ENCODE data around the gene XYLT1.

Gene XYLT1

GRCh38 chr16:17358355-17358754 is 112.4 kb downstream of the XYLT1 start:
- FAIRE-seq, result no peak
- no peak for DNase-seq (ENCODE audit: insufficient read length, low spot score)
- TF ChIP-seq SPI1 (IDR thresholded peaks at IDR 0.05; ENCODE audit: low read depth, low read length) (no peak), POLR2A (IDR thresholded peaks at IDR 0.05; ENCODE audit: low read depth, low read length) (no peak), PAX5 (IDR thresholded peaks at IDR 0.05; ENCODE audit: insufficient read depth, low read length, severe bottlenecking) (no peak), TAF1 (IDR thresholded peaks at IDR 0.05; ENCODE audit: low read depth, low read length) (no peak), POU2F2 (IDR thresholded peaks at IDR 0.05; ENCODE audit: low read depth, low read length) (no peak), POLR2AphosphoS5 (IDR thresholded peaks at IDR 0.05; ENCODE audit: low read depth, low read length) (no peak)

- no peak for DNase-seq (ENCODE audit: insufficient read length, low spot score)
- no peak for FAIRE-seq
- no peak for TF ChIP-seq POLR2AphosphoS5 (IDR thresholded peaks at IDR 0.05; ENCODE audit: low read depth, low read length)
- TF ChIP-seq TAF1 (IDR thresholded peaks at IDR 0.05; ENCODE audit: low read depth, low read length), result no peak
- no peak for TF ChIP-seq PAX5 (IDR thresholded peaks at IDR 0.05; ENCODE audit: insufficient read depth, low read length, severe bottlenecking)
- TF ChIP-seq SPI1 (IDR thresholded peaks at IDR 0.05; ENCODE audit: low read depth, low read length), result no peak
- TF ChIP-seq POLR2A (IDR thresholded peaks at IDR 0.05; ENCODE audit: low read depth, low read length), result no peak
- TF ChIP-seq POU2F2 (IDR thresholded peaks at IDR 0.05; ENCODE audit: low read depth, low read length), result no peak
Observed at GRCh38 chr16:17357307-17358062, 113.3 kb downstream of the XYLT1 start.

DNA sequence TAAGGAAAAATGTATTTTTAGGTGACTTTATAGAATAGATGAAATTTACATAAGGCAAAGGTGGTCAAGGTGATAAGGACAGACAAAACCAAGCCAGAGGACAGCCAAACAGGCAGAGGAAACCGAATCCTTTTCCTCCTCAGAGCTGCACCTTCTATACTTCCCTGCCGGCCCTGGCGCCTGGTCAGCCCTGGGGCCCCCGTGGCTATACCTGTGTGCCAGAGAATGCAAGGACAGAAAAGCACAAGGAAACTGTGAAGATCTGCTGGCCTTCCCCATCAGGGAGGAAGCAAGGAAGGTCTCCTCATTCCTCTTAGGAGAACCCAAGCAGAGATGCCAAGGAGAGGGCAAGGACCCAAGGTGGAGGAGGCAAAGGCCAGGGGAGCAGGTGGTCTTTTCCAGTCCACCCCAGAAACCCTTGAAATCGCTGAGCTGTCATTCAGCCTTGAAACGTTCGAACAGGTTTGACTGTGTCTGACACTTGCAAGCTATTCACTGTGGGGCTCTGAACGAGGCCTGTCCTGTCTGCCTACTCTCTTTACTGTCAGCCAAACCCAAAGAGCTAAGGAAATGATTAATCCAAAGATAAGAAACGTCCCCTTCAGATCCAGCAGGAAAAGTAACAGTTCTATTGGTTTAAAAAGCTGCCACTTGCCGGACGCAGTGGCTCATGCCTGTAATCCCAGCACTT is 114.4 kb downstream of the XYLT1 start:
- no peak for TF ChIP-seq TAF1 (IDR thresholded peaks at IDR 0.05; ENCODE audit: low read depth, low read length)
- no peak for TF ChIP-seq POLR2AphosphoS5 (IDR thresholded peaks at IDR 0.05; ENCODE audit: low read depth, low read length)
- TF ChIP-seq SPI1 (IDR thresholded peaks at IDR 0.05; ENCODE audit: low read depth, low read length), result no peak
- no peak for TF ChIP-seq PAX5 (IDR thresholded peaks at IDR 0.05; ENCODE audit: insufficient read depth, low read length, severe bottlenecking)
- TF ChIP-seq POLR2A (IDR thresholded peaks at IDR 0.05; ENCODE audit: low read depth, low read length), result no peak
- TF ChIP-seq POU2F2 (IDR thresholded peaks at IDR 0.05; ENCODE audit: low read depth, low read length), result no peak
- DNase-seq (ENCODE audit: insufficient read length, low spot score), result no peak
- no peak for FAIRE-seq

- DNase-seq (ENCODE audit: insufficient read length, low spot score), result no peak
- TF ChIP-seq POLR2AphosphoS5 (IDR thresholded peaks at IDR 0.05; ENCODE audit: low read depth, low read length), result no peak
- no peak for TF ChIP-seq POLR2A (IDR thresholded peaks at IDR 0.05; ENCODE audit: low read depth, low read length)
- no peak for TF ChIP-seq TAF1 (IDR thresholded peaks at IDR 0.05; ENCODE audit: low read depth, low read length)
- no peak for TF ChIP-seq POU2F2 (IDR thresholded peaks at IDR 0.05; ENCODE audit: low read depth, low read length)
- no peak for TF ChIP-seq PAX5 (IDR thresholded peaks at IDR 0.05; ENCODE audit: insufficient read depth, low read length, severe bottlenecking)
- no peak for TF ChIP-seq SPI1 (IDR thresholded peaks at IDR 0.05; ENCODE audit: low read depth, low read length)
- no peak for FAIRE-seq
Observed at GRCh38 chr16:17354685-17355084, 116.1 kb downstream of the XYLT1 start.

DNA sequence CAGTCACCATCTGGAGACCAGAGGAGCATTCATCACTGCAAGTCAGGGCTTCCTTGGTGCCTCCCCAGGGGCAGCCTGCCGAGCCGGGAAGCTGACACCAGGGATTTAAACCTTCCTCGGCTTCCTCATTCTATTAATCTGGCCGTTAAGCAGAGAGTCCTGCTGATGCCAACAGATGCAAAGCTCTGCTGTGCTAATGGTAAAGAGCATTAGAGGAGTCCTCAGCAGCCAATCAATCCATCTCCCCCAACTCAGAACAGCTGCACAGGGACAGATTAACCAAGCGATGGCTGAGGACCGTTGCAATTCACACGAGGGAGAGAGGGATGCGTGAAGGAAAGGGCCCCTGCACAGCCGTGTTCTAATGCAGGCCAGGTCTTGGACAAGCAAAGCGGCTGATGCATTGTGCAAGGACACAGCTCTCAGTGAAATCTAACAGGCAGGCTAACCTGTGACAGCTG is 116.6 kb downstream of the XYLT1 start:
- DNase-seq (ENCODE audit: insufficient read length, low spot score) (no peak), FAIRE-seq (no peak)
- TF ChIP-seq PAX5 (IDR thresholded peaks at IDR 0.05; ENCODE audit: insufficient read depth, low read length, severe bottlenecking) (no peak), POLR2A (IDR thresholded peaks at IDR 0.05; ENCODE audit: low read depth, low read length) (no peak), TAF1 (IDR thresholded peaks at IDR 0.05; ENCODE audit: low read depth, low read length) (no peak), SPI1 (IDR thresholded peaks at IDR 0.05; ENCODE audit: low read depth, low read length) (no peak), POLR2AphosphoS5 (IDR thresholded peaks at IDR 0.05; ENCODE audit: low read depth, low read length) (no peak), POU2F2 (IDR thresholded peaks at IDR 0.05; ENCODE audit: low read depth, low read length) (no peak)

- FAIRE-seq, result no peak
Observed at GRCh38 chr16:17353561-17353960, 117.2 kb downstream of the XYLT1 start.

GRCh38 chr16:17351441-17352035 is 119.2 kb downstream of the XYLT1 start:
- no peak for DNase-seq (ENCODE audit: insufficient read length, low spot score)
- no peak for FAIRE-seq
- TF ChIP-seq POLR2AphosphoS5 (IDR thresholded peaks at IDR 0.05; ENCODE audit: low read depth, low read length), result no peak
- TF ChIP-seq TAF1 (IDR thresholded peaks at IDR 0.05; ENCODE audit: low read depth, low read length), result no peak
- no peak for TF ChIP-seq PAX5 (IDR thresholded peaks at IDR 0.05; ENCODE audit: insufficient read depth, low read length, severe bottlenecking)
- TF ChIP-seq POU2F2 (IDR thresholded peaks at IDR 0.05; ENCODE audit: low read depth, low read length), result no peak
- TF ChIP-seq SPI1 (IDR thresholded peaks at IDR 0.05; ENCODE audit: low read depth, low read length), result no peak
- no peak for TF ChIP-seq POLR2A (IDR thresholded peaks at IDR 0.05; ENCODE audit: low read depth, low read length)

More at GRCh38 chr16:17353561-17353960, 117.2 kb downstream of the XYLT1 start:
- no peak for DNase-seq (ENCODE audit: insufficient read length, low spot score)
- TF ChIP-seq POLR2AphosphoS5 (IDR thresholded peaks at IDR 0.05; ENCODE audit: low read depth, low read length) (no peak), PAX5 (IDR thresholded peaks at IDR 0.05; ENCODE audit: insufficient read depth, low read length, severe bottlenecking) (no peak), POLR2A (IDR thresholded peaks at IDR 0.05; ENCODE audit: low read depth, low read length) (no peak), SPI1 (IDR thresholded peaks at IDR 0.05; ENCODE audit: low read depth, low read length) (no peak), POU2F2 (IDR thresholded peaks at IDR 0.05; ENCODE audit: low read depth, low read length) (no peak), TAF1 (IDR thresholded peaks at IDR 0.05; ENCODE audit: low read depth, low read length) (no peak)

GRCh38 chr16:17350207-17350606 is 120.6 kb downstream of the XYLT1 start:
- TF ChIP-seq PAX5 (IDR thresholded peaks at IDR 0.05; ENCODE audit: insufficient read depth, low read length, severe bottlenecking), result no peak
- TF ChIP-seq POU2F2 (IDR thresholded peaks at IDR 0.05; ENCODE audit: low read depth, low read length), result no peak
- TF ChIP-seq POLR2AphosphoS5 (IDR thresholded peaks at IDR 0.05; ENCODE audit: low read depth, low read length), result no peak
- TF ChIP-seq TAF1 (IDR thresholded peaks at IDR 0.05; ENCODE audit: low read depth, low read length), result no peak
- no peak for TF ChIP-seq POLR2A (IDR thresholded peaks at IDR 0.05; ENCODE audit: low read depth, low read length)
- no peak for TF ChIP-seq SPI1 (IDR thresholded peaks at IDR 0.05; ENCODE audit: low read depth, low read length)
- no peak for FAIRE-seq
- DNase-seq (ENCODE audit: insufficient read length, low spot score), result no peak

- no peak for FAIRE-seq
- DNase-seq (ENCODE audit: insufficient read length, low spot score), result no peak
- TF ChIP-seq POU2F2 (IDR thresholded peaks at IDR 0.05; ENCODE audit: low read depth, low read length) (no peak), SPI1 (IDR thresholded peaks at IDR 0.05; ENCODE audit: low read depth, low read length) (no peak), PAX5 (IDR thresholded peaks at IDR 0.05; ENCODE audit: insufficient read depth, low read length, severe bottlenecking) (no peak), POLR2A (IDR thresholded peaks at IDR 0.05; ENCODE audit: low read depth, low read length) (no peak), POLR2AphosphoS5 (IDR thresholded peaks at IDR 0.05; ENCODE audit: low read depth, low read length) (no peak), TAF1 (IDR thresholded peaks at IDR 0.05; ENCODE audit: low read depth, low read length) (no peak)
Observed at GRCh38 chr16:17348826-17349225, 121.9 kb downstream of the XYLT1 start.
